ENCODE results near the gene UNC45B. TPM values are rescaled to one million over a fixed set of nuclear protein-coding genes. Genes with fewer than 3 reads are reported as not detected.
"Not testable (repeated sequence)": the region's sequence is repeated elsewhere in the genome, so short reads cannot be mapped to it uniquely, and the experiment has no call there.

UNC45B gene
- total RNA-seq, 2 experiments from 2014 or later = 0.06 TPM; not detected in 1

DNA sequence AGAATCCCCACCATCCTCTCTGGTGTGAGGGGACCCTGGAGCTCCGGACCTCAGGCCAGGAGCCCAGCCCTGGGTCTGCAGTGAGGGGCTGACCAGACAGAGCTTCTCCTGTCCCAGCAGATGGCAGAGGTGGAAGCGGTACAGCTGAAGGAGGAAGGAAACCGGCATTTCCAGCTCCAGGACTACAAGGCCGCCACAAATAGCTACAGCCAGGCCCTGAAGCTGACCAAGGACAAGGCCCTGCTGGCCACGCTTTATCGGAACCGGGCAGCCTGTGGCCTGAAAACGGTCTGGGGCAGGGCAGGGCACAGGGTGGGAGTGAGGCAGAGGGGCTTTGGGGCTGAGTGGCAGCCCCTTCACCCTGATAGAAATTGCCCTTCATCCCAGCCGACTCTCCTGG, 527 bp downstream of the UNC45B start:
- no peaks in the 10 kb centered on the region for H3K36me3 Mint-ChIP-seq
- CTCF ChIA-PET = no interaction called here
- no peak overlapping the region for H3K4me3 Mint-ChIP-seq
- no peaks in the 10 kb centered on the region for H3K4me1 Mint-ChIP-seq
- ATAC-seq (no peak), DNase-seq (no peak)
- H3K9me3 Mint-ChIP-seq (ENCODE audit: low read depth) = no peaks in the 10 kb centered on the region
- no peak overlapping the region for H3K27ac Mint-ChIP-seq
- peaks cover 4% of the 10 kb centered on the region for H3K27me3 Mint-ChIP-seq

DNA sequence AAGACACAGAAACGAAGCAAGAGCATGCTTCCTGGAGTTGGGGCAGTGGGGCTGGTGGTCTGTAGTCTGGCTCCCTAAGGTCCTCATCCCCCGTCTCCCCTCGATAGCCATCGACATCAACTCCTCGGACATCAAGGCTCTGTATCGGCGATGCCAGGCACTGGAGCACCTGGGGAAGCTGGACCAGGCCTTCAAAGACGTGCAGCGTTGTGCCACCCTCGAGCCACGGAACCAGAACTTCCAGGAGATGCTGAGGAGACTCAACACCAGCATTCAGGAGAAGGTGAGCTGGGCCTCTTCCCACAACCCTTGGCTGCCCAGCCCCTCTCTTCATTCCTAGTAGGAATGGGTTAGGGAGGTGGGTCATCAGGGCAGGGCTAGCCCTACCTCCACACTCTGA, 2.3 kb downstream of the UNC45B start:
- CTCF ChIA-PET = no interaction called here
- H3K36me3 Mint-ChIP-seq = no peaks in the 10 kb centered on the region
- ATAC-seq (no peak), DNase-seq (no peak)
- peaks cover 9% of the 10 kb centered on the region for H3K27me3 Mint-ChIP-seq
- no peak overlapping the region for H3K27ac Mint-ChIP-seq
- no peaks in the 10 kb centered on the region for H3K9me3 Mint-ChIP-seq (ENCODE audit: low read depth)
- H3K4me1 Mint-ChIP-seq = no peaks in the 10 kb centered on the region
- no peak overlapping the region for H3K4me3 Mint-ChIP-seq

DNA sequence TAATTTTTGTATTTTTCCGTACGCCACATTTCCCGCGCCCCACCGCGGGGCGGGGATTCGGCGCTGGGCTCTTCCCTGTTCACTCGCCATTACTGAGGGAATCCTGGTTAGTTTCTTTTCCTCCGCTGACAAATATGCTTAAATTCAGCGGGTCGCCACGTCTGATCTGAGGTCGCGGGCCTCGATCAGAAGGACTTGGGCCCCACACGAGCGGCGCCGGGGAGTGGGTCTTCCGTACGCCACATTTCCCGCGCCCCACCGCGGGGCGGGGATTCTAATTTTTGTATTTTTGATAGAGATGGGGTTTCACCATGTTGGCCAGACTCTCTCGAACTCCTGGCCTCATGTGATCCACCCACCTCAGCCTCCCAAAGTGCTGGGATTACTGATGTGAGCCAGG, 3.5 kb downstream of the UNC45B start:
- H3K36me3 Mint-ChIP-seq; DNase-seq; ATAC-seq; H3K9me3 Mint-ChIP-seq (ENCODE audit: low read depth); H3K4me3 Mint-ChIP-seq; H3K27me3 Mint-ChIP-seq; CTCF ChIA-PET; H3K27ac Mint-ChIP-seq; H3K4me1 Mint-ChIP-seq: not testable (repeated sequence)

DNA sequence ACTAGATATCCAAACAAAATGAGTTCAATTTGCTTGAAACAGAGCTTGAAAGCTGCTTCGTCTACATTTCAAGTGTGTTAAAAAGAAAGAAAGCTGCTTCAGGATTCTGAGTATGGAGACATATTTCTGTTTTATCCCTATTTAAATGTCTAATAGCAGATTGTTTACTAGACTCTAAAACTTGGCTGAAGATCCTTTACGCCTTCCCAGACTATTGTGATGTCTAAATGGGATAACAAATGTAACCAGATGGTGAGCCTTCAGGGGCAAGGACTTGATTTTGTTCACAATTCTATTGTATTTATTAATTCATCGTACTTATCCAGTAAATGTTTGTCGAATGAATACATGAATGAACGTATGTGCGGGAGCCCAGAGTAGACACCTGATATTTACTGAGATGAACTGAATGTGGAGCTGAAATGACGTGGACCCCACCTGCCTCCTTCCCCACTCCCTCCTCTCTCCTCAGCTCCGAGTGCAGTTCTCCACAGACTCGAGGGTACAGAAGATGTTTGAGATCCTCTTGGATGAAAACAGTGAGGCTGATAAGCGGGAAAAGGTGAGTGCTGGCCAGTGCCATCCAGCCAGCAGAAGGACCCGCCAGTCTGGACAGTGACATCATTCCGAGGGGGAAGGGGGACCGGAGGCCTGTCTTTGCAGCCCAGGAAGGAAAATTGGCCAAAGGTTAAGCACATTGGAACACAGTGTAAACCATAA, 5.0 kb downstream of the UNC45B start:
- no peaks in the 10 kb centered on the region for H3K36me3 Mint-ChIP-seq
- CTCF ChIA-PET = no interaction called here

DNA sequence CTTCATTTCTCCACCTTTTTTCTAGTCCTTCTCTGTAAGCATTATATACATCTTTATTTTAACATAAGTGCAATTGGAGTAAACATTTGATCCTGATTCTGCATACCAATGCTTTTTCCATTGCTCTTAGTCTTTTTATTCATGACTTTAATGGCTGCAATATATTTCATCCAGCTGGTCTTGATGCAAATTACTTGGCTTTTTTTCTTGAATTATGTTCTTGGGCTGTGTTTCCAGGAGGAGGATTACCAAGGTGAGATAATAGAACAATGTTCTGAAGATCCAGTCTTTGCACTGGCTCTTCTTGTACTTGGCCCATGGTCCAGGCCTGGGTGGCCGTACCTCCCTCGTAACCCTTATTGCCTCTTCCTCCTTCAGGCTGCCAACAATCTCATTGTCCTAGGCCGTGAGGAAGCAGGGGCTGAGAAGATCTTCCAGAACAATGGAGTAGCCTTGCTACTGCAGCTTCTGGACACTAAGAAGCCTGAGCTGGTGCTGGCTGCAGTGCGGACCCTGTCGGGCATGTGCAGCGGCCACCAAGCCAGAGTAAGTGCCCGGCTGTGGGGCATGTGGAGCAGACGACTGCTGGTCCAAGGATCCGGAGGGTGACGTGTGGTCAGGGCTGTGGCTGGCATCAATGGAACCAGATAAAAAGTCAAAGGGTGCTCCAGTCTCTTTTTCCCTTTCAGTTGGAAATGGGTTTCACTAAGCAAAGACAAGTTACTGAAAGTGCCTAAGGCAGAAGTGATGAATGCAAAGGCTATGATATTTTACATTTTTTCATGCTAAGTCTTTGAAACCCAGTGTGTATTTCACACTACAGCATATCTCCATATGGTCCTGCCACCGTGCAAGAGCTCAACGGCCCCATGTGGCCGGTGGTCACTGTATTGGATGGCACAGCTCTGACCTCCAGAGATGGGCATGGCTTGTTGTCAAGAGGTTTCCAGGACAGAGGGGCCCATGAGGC, 6.9 kb downstream of the UNC45B start:
- CTCF ChIA-PET = no interaction called here
- DNase-seq = no peak
- H3K36me3 Mint-ChIP-seq = no peaks in the 10 kb centered on the region
- peaks cover 9% of the 10 kb centered on the region for H3K27me3 Mint-ChIP-seq
- no peak overlapping the region for H3K4me3 Mint-ChIP-seq
- H3K9me3 Mint-ChIP-seq (ENCODE audit: low read depth) = no peaks in the 10 kb centered on the region
- H3K4me1 Mint-ChIP-seq = peaks cover 2% of the 10 kb centered on the region
- ATAC-seq = no peak
- no peak overlapping the region for H3K27ac Mint-ChIP-seq

More for the DNA sequence above, 5.0 kb downstream of the UNC45B start:
- Mint-ChIP-seq H3K9me3 (ENCODE audit: low read depth) (no peaks in the 10 kb centered on the region), H3K4me1 (no peaks in the 10 kb centered on the region), H3K27ac (no peak overlapping the region), H3K27me3 (peaks cover 9% of the 10 kb centered on the region), H3K4me3 (no peak overlapping the region)
- no peak for DNase-seq
- no peak for ATAC-seq

DNA sequence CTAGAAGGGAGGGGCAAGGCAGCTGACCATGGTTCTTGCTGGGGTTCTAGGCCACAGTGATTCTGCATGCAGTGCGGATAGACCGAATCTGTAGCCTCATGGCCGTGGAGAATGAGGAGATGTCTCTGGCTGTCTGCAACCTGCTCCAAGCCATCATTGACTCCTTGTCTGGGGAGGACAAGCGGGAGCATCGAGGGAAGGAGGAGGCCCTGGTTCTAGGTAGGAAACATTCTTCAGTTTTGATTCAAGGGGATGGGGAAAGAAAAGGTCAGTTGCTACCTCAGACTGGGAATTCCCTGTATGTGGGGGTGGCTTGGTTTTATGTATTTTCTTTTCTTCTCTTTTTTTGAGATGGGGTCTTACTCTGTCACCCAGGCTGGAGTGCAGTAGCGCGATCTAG, 7.6 kb downstream of the UNC45B start:
- CTCF ChIA-PET = interaction anchor here (1.4 kb wide), 1 partner anchor 12 kb away, joined by 3 read pairs; no protein-coding TSS in a partner anchor
- no peak overlapping the region for H3K4me3 Mint-ChIP-seq
- no peaks in the 10 kb centered on the region for H3K9me3 Mint-ChIP-seq (ENCODE audit: low read depth)
- H3K4me1 Mint-ChIP-seq = peaks cover 8% of the 10 kb centered on the region
- H3K27me3 Mint-ChIP-seq = peaks cover 9% of the 10 kb centered on the region
- DNase-seq (no peak), ATAC-seq (no peak)
- no peaks in the 10 kb centered on the region for H3K36me3 Mint-ChIP-seq
- H3K27ac Mint-ChIP-seq = no peak overlapping the region

DNA sequence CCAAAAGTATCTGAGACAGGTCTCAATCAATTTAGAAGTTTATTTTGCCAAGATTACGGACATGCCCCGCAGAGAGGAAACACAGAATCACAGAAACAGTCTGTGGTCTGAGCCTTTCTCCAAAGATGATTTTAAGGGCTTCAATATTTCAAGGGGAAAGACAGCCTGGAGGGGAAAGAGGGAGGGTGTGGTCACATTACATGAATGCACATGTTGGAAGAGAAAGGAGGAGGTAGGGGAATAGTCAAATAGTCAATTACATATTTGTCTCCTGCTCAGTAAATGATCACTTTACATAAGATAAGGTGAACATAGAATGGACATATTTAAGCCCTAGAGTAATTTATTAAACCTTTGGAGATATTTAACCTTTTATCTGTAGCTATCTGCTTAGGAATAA, 12.3 kb downstream of the UNC45B start:
- H3K4me3 Mint-ChIP-seq = no peak overlapping the region
- H3K27ac Mint-ChIP-seq = no peak overlapping the region
- H3K36me3 Mint-ChIP-seq = peaks cover 4% of the 10 kb centered on the region
- peaks cover 28% of the 10 kb centered on the region for H3K4me1 Mint-ChIP-seq
- CTCF ChIA-PET = interaction anchor here (1.3 kb wide), 1 partner anchor 18 kb away, joined by 3 read pairs; no protein-coding TSS in a partner anchor
- no peaks in the 10 kb centered on the region for H3K27me3 Mint-ChIP-seq
- H3K9me3 Mint-ChIP-seq (ENCODE audit: low read depth) = no peaks in the 10 kb centered on the region
- DNase-seq (no peak), ATAC-seq (no peak)

DNA sequence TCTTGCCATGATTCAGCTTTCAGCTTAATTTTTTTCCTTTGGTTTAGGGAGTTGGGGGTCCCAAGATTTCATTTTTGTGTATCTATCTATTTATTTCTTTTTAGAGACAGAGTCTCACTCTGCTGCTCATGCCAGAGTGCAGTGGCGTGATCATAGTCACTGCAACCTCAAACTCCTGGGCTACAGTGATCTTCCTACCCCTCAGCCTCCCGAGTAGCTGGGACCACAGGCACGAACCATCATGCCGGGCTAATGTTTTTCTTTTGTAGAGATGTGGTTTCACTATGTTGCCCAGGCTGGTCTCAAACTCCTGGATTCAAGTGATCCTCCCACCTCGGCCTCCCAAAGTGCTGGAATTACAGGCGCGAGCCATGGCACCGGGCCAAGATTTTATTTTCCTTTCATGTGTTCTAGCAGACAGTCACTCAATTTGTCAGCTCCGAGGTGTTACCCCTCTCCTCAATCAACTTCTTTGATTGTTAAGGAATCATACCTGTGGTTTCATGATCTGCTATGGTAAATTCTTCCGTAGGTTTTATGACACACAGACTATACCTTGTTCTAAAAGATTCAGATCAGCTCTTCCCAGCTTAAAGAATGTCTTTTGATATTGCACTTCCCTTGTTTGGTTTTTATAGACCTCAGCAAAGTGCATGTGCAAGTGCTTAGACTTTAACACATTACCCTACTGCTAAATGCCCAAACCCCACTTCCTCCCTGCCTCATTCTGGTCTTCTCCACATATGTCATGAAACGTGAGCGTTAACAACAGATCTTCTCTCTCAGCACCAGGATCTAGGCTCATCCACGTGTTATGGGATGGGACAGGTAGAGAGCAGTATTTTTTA, 13.0 kb downstream of the UNC45B start:
- H3K36me3 Mint-ChIP-seq = peaks cover 4% of the 10 kb centered on the region
- H3K4me1 Mint-ChIP-seq = peaks cover 32% of the 10 kb centered on the region
- no peaks in the 10 kb centered on the region for H3K9me3 Mint-ChIP-seq (ENCODE audit: low read depth)
- ATAC-seq (peak; percentile 68), DNase-seq (peak; percentile 48)
- H3K27ac Mint-ChIP-seq = peak overlapping the region; percentile 69
- CTCF ChIA-PET = interaction anchor here (1.0 to 1.3 kb wide), 3 partner anchors 17 to 604 kb away, joined by 3 read pairs; no protein-coding TSS in a partner anchor
- peak overlapping the region; percentile 2 for H3K4me3 Mint-ChIP-seq
- H3K27me3 Mint-ChIP-seq = no peaks in the 10 kb centered on the region

DNA sequence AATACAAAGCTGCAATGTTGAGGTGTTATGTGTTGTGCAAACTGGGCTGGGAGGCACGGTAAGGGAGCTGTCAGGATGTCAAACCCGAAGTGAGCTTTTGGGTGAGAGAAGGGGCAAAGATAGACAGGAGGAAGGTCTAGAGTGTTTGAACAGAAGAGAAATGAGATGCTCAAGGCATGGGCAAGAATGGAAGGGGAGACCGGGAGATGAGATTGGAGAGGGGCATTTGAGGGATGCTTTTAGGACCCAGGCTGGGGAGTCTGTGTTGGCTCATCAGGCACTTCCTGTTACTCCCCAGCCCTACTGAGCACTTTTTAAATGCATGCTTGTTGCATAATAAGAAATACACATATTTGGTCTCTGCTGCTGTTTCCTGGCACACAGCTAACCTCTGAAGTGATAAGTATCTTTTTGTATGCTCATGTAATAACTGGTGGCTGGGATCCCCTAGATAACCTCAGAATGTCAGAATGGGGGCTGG, 13.7 kb downstream of the UNC45B start:
- peak overlapping the region; percentile 69 for H3K27ac Mint-ChIP-seq
- no peaks in the 10 kb centered on the region for H3K27me3 Mint-ChIP-seq
- DNase-seq = peak; percentile 47
- CTCF ChIA-PET = interaction anchor here (0.9 to 1.3 kb wide), 3 partner anchors 18 to 603 kb away, joined by 3 read pairs; no protein-coding TSS in a partner anchor
- no peaks in the 10 kb centered on the region for H3K9me3 Mint-ChIP-seq (ENCODE audit: low read depth)
- H3K4me3 Mint-ChIP-seq = peak overlapping the region; percentile 2
- H3K36me3 Mint-ChIP-seq = peaks cover 4% of the 10 kb centered on the region
- peaks cover 33% of the 10 kb centered on the region for H3K4me1 Mint-ChIP-seq
- ATAC-seq = peak; percentile 79

DNA sequence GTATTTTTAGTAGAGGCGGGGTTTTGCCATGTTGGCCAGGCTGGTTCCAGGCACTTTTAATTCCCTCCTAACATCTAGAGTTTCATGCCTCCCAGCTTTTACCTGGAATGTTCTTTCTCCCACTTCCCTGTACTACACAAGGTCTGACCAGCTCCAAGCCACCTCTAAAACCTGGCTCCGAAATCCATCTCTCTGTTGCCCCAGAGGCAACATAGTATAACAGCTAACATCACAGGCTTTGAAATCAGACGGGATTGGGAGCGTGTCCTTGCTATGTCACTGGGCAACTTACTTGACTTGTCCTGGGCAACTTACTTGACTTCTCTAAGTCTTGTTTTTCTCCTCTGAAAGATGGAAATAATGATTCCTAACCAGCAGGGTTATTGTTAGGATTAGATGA, 15.1 kb downstream of the UNC45B start:
- no peak overlapping the region for H3K4me3 Mint-ChIP-seq
- H3K27me3 Mint-ChIP-seq = no peaks in the 10 kb centered on the region
- CTCF ChIA-PET = interaction anchor here (0.7 kb wide), 1 partner anchor 51 kb away, joined by 3 read pairs; no protein-coding TSS in a partner anchor
- H3K4me1 Mint-ChIP-seq = peaks cover 33% of the 10 kb centered on the region
- no peaks in the 10 kb centered on the region for H3K9me3 Mint-ChIP-seq (ENCODE audit: low read depth)
- H3K27ac Mint-ChIP-seq = no peak overlapping the region
- DNase-seq = no peak
- no peak for ATAC-seq
- H3K36me3 Mint-ChIP-seq = peaks cover 4% of the 10 kb centered on the region

DNA sequence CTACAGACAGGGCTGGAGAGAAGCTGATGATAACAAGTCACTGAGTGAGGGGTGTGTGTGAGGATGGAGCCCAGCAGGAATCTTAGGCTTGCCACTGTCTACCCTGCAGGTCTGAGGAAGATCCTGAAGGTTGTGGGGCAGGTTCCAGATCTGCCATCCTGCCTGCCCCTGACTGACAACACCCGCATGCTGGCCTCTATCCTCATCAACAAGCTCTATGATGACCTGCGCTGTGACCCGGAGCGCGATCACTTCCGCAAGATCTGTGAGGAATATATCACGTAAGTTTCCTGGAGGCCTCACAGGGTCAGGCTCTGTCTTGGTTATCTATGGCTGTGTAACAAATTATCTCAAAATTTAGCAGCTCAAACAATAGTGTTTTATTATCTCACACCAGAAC, 16.3 kb downstream of the UNC45B start:
- H3K4me1 Mint-ChIP-seq = peaks cover 33% of the 10 kb centered on the region
- no peak overlapping the region for H3K27ac Mint-ChIP-seq
- peaks cover 4% of the 10 kb centered on the region for H3K36me3 Mint-ChIP-seq
- H3K9me3 Mint-ChIP-seq (ENCODE audit: low read depth) = no peaks in the 10 kb centered on the region
- no peak overlapping the region for H3K4me3 Mint-ChIP-seq
- ATAC-seq (no peak), DNase-seq (no peak)
- CTCF ChIA-PET = interaction anchor here (1.1 to 1.4 kb wide), 2 partner anchors 583 to 600 kb away, joined by 3 to 6 read pairs; no protein-coding TSS in a partner anchor
- H3K27me3 Mint-ChIP-seq = no peaks in the 10 kb centered on the region

DNA sequence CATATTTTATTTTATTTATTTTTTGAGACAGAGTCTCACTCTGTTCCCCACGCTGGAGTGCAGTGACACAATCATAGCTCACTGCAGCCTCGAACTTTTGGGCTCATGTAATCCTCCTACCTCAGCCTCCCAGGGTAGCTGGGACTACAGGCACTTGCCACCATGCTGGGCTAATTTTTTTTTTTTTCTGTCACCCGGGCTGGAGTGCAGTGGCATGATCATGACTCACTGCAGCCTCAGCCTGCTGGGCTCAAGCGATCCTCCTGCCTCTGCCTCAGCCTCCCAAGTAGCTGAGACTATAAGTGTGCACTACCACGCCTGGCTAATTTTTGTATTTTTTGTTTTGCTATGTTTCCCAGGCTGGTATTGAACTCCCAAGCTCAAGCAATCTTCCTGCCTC, 17.1 kb downstream of the UNC45B start:
- Mint-ChIP-seq H3K9me3 (ENCODE audit: low read depth) (no peaks in the 10 kb centered on the region), H3K4me1 (peaks cover 29% of the 10 kb centered on the region), H3K4me3 (no peak overlapping the region), H3K27me3 (no peaks in the 10 kb centered on the region), H3K36me3 (peaks cover 4% of the 10 kb centered on the region), H3K27ac (no peak overlapping the region)
- DNase-seq (no peak), ATAC-seq (no peak)
- CTCF ChIA-PET = interaction anchor here (1.4 kb wide), 1 partner anchor 599 kb away, joined by 6 read pairs; no protein-coding TSS in a partner anchor
